Ovary (tissue), 3 donors: ENCODE measurements around the gene DNAH8.

Experiments
- EP300 ChIP-seq: sonication (generic); formaldehyde crosslinking; IDR thresholded peaks from one replicate; pipeline ENCODE4 v1.6.1; 2017; ENCODE audit warnings: antibody characterized with exemption
- POLR2A ChIP-seq: fragments of 450-650 bp; IDR thresholded peaks from one replicate; pipeline ENCODE4 v1.6.1; 2017; ENCODE audit warnings: antibody characterized with exemption, mild to moderate bottlenecking, moderate library complexity
- TF ChIP-seq, protein P1 (sequence below), 3 donors: fragments of 450-650 bp in 2 of 3; fragments of 200-600 bp in 1 of 3; IDR thresholded peaks; one replicate each; pipeline versions ENCODE4 v1.5.1 to v1.8.0; 2016 to 2022; ENCODE audit warnings: antibody characterized with exemption in 3 of 3, mild to moderate bottlenecking in 1 of 3
- donor health status: DM: no; HTN: no; CAD: no.

DNA sequence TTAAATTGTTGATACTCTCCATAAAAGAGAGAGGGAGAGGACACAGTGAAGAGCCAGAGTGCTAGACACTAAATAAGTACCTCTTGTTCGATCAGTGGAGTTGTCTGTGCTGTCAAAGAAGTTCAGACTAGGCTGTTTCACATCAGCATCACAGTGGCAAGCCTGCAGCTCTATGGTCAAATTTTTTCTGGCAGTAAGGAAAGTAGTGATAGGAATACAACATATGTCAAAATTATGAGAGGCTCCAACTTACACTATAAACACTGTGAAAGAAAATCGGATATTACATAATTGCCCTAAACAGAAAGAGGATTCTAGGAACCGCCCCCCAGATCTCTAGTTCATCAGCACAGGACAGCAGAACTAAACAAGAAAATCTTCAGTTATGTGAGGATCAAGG, 23.1 kb downstream of the DNAH8 start:
- TF ChIP-seq, protein P1, sequence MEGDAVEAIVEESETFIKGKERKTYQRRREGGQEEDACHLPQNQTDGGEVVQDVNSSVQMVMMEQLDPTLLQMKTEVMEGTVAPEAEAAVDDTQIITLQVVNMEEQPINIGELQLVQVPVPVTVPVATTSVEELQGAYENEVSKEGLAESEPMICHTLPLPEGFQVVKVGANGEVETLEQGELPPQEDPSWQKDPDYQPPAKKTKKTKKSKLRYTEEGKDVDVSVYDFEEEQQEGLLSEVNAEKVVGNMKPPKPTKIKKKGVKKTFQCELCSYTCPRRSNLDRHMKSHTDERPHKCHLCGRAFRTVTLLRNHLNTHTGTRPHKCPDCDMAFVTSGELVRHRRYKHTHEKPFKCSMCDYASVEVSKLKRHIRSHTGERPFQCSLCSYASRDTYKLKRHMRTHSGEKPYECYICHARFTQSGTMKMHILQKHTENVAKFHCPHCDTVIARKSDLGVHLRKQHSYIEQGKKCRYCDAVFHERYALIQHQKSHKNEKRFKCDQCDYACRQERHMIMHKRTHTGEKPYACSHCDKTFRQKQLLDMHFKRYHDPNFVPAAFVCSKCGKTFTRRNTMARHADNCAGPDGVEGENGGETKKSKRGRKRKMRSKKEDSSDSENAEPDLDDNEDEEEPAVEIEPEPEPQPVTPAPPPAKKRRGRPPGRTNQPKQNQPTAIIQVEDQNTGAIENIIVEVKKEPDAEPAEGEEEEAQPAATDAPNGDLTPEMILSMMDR (IDR thresholded peaks at IDR 0.05) = no peak
- TF ChIP-seq POLR2A = no peak
- no peak for TF ChIP-seq EP300
